PC-9 (cell line): ENCODE results near the gene TFB2M. TPM values are rescaled to one million over a fixed set of nuclear protein-coding genes. Genes with fewer than 3 reads are reported as not detected.

Source experiments
- BruUV-seq: library from RNA; stranded (reverse); fragments of 400-500 nt; replicated peaks from 2 replicates; lab custom pipeline; 2021; lab: Mats Ljungman, UMichigan
- CTCF ChIA-PET: fragments of 300-600 bp; sonication (Branson Sonifier 250); formaldehyde crosslinking; loops from one replicate; lab custom pipeline; 2022; ENCODE audit warnings: antibody characterized with exemption; lab: Charles Lee
- POLR2A ChIA-PET: fragments of 300-600 bp; sonication (Branson Sonifier 250); formaldehyde crosslinking; loops from one replicate; lab custom pipeline; 2022; ENCODE audit warnings: antibody characterized with exemption; ENCODE audit not compliant: unreplicated experiment; lab: Charles Lee
- DNase-seq, 2 experiments: peaks; one replicate each; pipeline versions ENCODE4 v3.0.0 to v3.0.0-alpha.2; 2015 to 2022; ENCODE audit warnings: mixed read lengths in 1 of 2
- H2AFZ ChIP-seq: fragments of 200-600 bp; sonication (generic); 2 replicates; pipeline ENCODE4 v1.8.1; 2017; ENCODE audit warnings: antibody characterized with exemption
- H3F3A ChIP-seq: fragments of 200-600 bp; sonication (generic); 2 replicates; pipeline ENCODE4 v1.8.1; 2017; ENCODE audit warnings: antibody characterized with exemption, mild to moderate bottlenecking, low read depth; ENCODE audit not compliant: insufficient read depth
- H3K27ac ChIP-seq: fragments of 200-600 bp; sonication (generic); 2 replicates; pipeline ENCODE4 v1.6.1; 2016; ENCODE audit warnings: mixed run types
- H3K27me3 ChIP-seq: fragments of 200-600 bp; sonication (generic); 2 replicates; pipeline ENCODE4 v1.6.1; 2016; ENCODE audit warnings: low read depth, mixed run types; ENCODE audit not compliant: insufficient read depth
- H3K36me3 ChIP-seq: fragments of 200-600 bp; sonication (generic); 2 replicates; pipeline ENCODE4 v1.6.1; 2016; ENCODE audit warnings: low read depth, mixed run types
- H3K4me1 ChIP-seq: fragments of 200-600 bp; sonication (generic); replicated peaks from 2 replicates; pipeline ENCODE4 v1.6.1; 2016; ENCODE audit warnings: mixed run types; ENCODE audit not compliant: insufficient read depth
- H3K4me2 ChIP-seq: fragments of 200-600 bp; sonication (generic); 2 replicates; pipeline ENCODE4 v1.6.1; 2017; ENCODE audit warnings: mixed run types
- H3K4me3 ChIP-seq: fragments of 200-600 bp; sonication (generic); 2 replicates; pipeline ENCODE4 v1.6.1; 2016; ENCODE audit warnings: mixed run types
- H3K79me2 ChIP-seq: fragments of 200-600 bp; sonication (generic); 2 replicates; pipeline ENCODE4 v1.6.1; 2017; ENCODE audit warnings: low read depth, mixed run types
- H3K9me2 ChIP-seq: fragments of 200-600 bp; sonication (generic); 2 replicates; pipeline ENCODE4 v1.8.1; 2017; ENCODE audit warnings: mild to moderate bottlenecking; ENCODE audit not compliant: insufficient read depth
- H3K9me3 ChIP-seq: fragments of 200-600 bp; sonication (generic); 2 replicates; pipeline ENCODE4 v1.8.1; 2016; ENCODE audit warnings: low read depth; ENCODE audit not compliant: insufficient read depth
- H4K20me1 ChIP-seq: fragments of 200-600 bp; sonication (generic); 2 replicates; pipeline ENCODE4 v1.8.1; 2017; ENCODE audit not compliant: insufficient read depth
- CTCF ChIP-seq: fragments of 200-600 bp; sonication (generic); conservative IDR thresholded peaks from 2 replicates; pipeline ENCODE4 v1.6.1; 2017; ENCODE audit warnings: mixed run types, antibody characterized with exemption, mild to moderate bottlenecking, moderate library complexity
- EZH2 ChIP-seq: fragments of 200-600 bp; sonication (generic); IDR thresholded peaks from 2 replicates; pipeline ENCODE4 v1.8.0; 2017; ENCODE audit warnings: antibody characterized with exemption, low read depth
- intact Hi-C: fragments of 100-400 bp; cut with micrococcal nuclease; formaldehyde crosslinking; loops from one replicate; pipeline ENCODE4 v1.10.0; 2022; ENCODE audit not compliant: unreplicated experiment
- total RNA-seq: library from RNA; stranded (reverse); gene quantifications from 2 replicates; pipeline ENCODE4 v1.2.3, GENCODE V29; 2021

The TFB2M gene
- total RNA-seq, 1 experiment from 2014 or later, result 16.2 TPM

- no peaks in the 10 kb centered on the region; the same call in 1 of the 2 replicates for H4K20me1 ChIP-seq
- H3K4me3 ChIP-seq, result no peak overlapping the region
- no peak overlapping the region for H3K27ac ChIP-seq
- H3F3A ChIP-seq, result no peaks in the 10 kb centered on the region
- DNase-seq, result no peak
- H3K27me3 ChIP-seq, result no peaks in the 10 kb centered on the region
- ChIA-PET CTCF (no interaction called here), POLR2A (no interaction called here)
- intact Hi-C loops, result no loop called here
- no peak overlapping the region for H3K4me2 ChIP-seq
- no peaks in the 10 kb centered on the region for H3K4me1 ChIP-seq
- no peaks in the 10 kb centered on the region for H3K79me2 ChIP-seq
- BruUV-seq, result no TSS peak
- no peaks in the 10 kb centered on the region for H3K9me2 ChIP-seq
- no peak for TF ChIP-seq EZH2
- TF ChIP-seq CTCF, result no peak
- H3K9me3 ChIP-seq, result no peaks in the 10 kb centered on the region
- no peaks in the 10 kb centered on the region for H3K36me3 ChIP-seq
- no peak overlapping the region for H2AFZ ChIP-seq
These were observed 16.4 kb upstream of the TFB2M start for GRCh38 chr1:246582301-246583055.

- intact Hi-C loops, result no loop called here
- no TSS peak for BruUV-seq
- no peak overlapping the region for H3K4me3 ChIP-seq
- H3K4me2 ChIP-seq, result no peak overlapping the region
- no peak overlapping the region for H3K27ac ChIP-seq
- no peak for DNase-seq
- TF ChIP-seq EZH2 (no peak), CTCF (no peak)
- CTCF ChIA-PET, result interaction anchor here (0.5 kb wide), 1 partner anchor 116 kb away, joined by 5 read pairs; no protein-coding TSS in a partner anchor
- H3F3A ChIP-seq, result no peaks in the 10 kb centered on the region
- no peaks in the 10 kb centered on the region for H3K79me2 ChIP-seq
- H3K27me3 ChIP-seq, result no peaks in the 10 kb centered on the region
- POLR2A ChIA-PET, result no interaction called here
- no peaks in the 10 kb centered on the region for H3K36me3 ChIP-seq
- no peak overlapping the region for H2AFZ ChIP-seq
- H3K4me1 ChIP-seq, result no peaks in the 10 kb centered on the region
- no peaks in the 10 kb centered on the region; the same call in 1 of the 2 replicates for H4K20me1 ChIP-seq
- no peaks in the 10 kb centered on the region for H3K9me3 ChIP-seq
- H3K9me2 ChIP-seq, result no peaks in the 10 kb centered on the region
These were observed 14.7 kb upstream of the TFB2M start for GRCh38 chr1:246580497-246581370.

- CTCF ChIA-PET, result no interaction called here
- intact Hi-C loops, result no loop called here
- H3K27ac ChIP-seq, result no peak overlapping the region
These were observed 13.8 kb upstream of the TFB2M start for GRCh38 chr1:246579818-246580217.

More at GRCh38 chr1:246579818-246580217, 13.8 kb upstream of the TFB2M start:
- TF ChIP-seq EZH2 (no peak), CTCF (no peak)
- Histone ChIP-seq H3K4me1 (no peaks in the 10 kb centered on the region), H3K4me2 (no peak overlapping the region), H3K9me3 (no peaks in the 10 kb centered on the region), H3K27me3 (no peaks in the 10 kb centered on the region), H2AFZ (no peak overlapping the region), H3K4me3 (no peak overlapping the region), H4K20me1 (no peaks in the 10 kb centered on the region; the same call in 1 of the 2 replicates), H3K79me2 (no peaks in the 10 kb centered on the region), H3F3A (no peaks in the 10 kb centered on the region), H3K9me2 (no peaks in the 10 kb centered on the region), H3K36me3 (no peaks in the 10 kb centered on the region)
- DNase-seq, result no peak
- POLR2A ChIA-PET, result no interaction called here
- no TSS peak for BruUV-seq
